ENCODE data around the gene EEFSEC.

Gene EEFSEC

DNA sequence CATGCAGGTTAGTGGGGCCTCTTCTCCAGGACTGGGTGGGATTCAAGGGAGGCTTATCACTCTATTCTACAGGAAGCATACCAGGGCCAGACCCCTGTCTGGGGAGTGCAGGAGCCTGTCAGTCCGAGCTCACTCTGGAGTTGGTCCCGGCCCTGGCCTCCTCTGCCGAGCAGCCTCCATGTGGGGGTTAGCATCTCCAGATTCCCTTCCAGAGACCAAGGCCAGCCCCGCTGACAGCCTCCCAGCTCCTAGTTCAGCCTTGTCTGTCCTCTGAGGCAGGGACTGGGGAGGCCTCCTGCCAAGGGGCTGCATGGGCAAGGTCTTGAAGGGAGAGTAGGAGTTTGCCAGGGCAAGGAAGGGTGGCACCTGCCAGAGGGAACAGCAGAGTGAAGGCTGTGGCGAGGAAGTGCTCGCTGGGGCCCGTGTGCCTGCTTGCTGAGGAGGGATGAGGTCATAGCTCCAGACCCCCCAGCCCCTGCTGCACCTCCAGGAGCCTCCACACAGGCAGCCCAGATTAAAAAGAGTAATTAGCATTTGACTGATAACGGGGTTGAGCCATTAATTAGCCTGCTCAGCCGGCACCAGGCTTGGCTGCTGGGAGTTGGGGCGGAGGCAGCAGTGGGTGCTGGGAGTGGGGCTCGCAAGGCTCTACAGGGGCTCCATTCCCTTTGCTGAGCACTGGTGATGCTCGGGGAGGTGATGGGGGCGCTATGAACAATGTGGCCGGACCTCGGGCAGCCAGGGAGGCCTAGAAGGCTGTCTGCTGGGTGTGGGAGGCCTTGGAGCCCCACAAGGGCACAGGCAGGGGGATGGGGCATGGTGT lies 259.1 kb downstream of the EEFSEC start:
- H3K27ac ChIP-seq = no peak overlapping the region
- TF ChIP-seq, protein P1, sequence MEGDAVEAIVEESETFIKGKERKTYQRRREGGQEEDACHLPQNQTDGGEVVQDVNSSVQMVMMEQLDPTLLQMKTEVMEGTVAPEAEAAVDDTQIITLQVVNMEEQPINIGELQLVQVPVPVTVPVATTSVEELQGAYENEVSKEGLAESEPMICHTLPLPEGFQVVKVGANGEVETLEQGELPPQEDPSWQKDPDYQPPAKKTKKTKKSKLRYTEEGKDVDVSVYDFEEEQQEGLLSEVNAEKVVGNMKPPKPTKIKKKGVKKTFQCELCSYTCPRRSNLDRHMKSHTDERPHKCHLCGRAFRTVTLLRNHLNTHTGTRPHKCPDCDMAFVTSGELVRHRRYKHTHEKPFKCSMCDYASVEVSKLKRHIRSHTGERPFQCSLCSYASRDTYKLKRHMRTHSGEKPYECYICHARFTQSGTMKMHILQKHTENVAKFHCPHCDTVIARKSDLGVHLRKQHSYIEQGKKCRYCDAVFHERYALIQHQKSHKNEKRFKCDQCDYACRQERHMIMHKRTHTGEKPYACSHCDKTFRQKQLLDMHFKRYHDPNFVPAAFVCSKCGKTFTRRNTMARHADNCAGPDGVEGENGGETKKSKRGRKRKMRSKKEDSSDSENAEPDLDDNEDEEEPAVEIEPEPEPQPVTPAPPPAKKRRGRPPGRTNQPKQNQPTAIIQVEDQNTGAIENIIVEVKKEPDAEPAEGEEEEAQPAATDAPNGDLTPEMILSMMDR (conservative IDR thresholded peaks at IDR 0.05) = no peak
- no peak for TF ChIP-seq ZFX (IDR thresholded peaks at IDR 0.05)

DNA sequence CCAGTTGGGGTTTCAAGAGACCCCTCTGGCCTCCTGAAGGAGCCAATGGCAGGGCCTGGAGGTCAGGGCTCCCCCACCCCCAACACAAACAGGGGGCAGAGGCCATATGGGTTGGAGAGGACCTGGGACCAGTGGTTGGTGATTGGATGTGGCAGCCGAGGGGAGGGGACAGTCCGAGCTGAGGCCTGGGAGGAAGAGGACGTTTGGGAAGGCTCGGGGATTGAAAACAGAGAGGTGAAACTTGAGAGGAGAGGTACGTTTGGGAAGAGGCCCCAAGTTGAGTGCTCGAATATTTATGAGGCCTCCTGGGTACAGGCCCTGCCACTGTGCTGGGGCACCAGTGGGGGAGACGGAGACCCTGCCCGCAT lies 259.7 kb downstream of the EEFSEC start:
- no peak overlapping the region for H3K27ac ChIP-seq
- TF ChIP-seq ZFX (IDR thresholded peaks at IDR 0.05) = no peak
- TF ChIP-seq, protein P1 (conservative IDR thresholded peaks at IDR 0.05) = no peak

DNA sequence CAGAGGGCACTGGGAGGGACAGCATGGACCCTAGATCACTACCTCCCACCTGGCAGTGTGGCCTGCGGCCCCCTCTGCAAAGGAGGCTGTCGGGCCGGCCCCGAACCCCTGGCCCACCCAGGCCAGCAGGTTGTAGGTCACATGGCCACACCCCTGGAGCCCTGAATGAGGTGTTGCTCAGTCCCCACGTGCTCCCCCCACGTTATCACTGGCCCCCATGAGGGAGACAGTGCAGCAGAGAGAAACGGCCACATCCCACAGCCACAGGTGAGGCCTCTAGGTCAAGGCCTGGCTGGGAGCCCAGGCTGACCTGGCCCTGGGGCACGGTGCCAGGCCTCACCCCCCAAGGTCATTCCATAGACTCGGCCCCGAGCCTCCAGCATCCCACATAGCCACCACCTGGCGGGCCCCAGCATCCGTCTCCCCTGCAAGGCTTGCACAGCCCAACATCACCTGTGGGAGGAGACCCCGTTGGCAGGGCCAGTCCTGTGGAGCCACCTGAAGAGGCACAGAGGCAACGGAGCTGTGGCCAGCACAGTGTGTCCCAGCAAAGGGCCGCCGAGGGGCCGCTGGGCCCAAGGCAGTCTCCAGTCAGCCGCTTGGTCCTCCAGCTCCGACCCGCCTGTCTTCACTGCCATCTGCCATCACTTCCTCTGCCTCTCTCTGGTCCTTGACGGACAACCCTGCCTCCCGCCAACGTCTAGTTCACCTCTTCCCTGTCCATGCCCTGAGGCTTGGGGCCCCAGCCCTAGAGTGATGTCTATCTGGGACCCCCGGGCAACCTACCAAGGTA lies 260.3 kb downstream of the EEFSEC start:
- no peak overlapping the region for H3K27ac ChIP-seq
- TF ChIP-seq, protein P1 (conservative IDR thresholded peaks at IDR 0.05) = no peak
- TF ChIP-seq ZFX (IDR thresholded peaks at IDR 0.05) = no peak

DNA sequence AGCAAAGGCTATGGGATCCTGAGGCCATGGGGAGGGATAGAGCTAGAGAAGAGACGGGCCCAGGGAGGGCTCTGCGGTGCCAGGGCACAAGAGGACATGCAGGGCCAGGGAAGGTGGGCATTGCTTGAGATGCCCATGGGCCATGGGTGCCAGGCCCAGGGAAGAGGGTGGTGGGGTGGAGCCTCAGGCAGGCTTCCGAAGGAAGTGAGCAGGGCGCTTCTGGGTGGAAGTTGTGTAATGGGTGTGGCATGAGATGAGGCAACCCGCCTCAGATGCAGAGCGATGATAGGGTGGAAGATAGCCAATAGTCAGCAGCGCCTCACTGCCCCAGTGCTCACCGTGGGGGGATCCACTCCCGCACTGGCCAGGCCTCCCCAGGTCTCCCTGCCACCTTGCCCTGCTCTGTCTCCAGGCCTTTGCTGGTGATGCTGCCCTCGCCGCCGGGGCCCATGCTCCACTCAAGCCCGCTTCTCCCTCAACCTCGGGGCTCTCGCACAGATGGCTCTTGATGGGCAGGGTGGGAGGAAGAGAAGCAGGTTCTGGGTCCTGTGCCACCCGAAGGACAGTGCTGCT lies 262.0 kb downstream of the EEFSEC start:
- TF ChIP-seq ZFX (IDR thresholded peaks at IDR 0.05) = no peak
- TF ChIP-seq, protein P1 (conservative IDR thresholded peaks at IDR 0.05) = no peak
- no peak overlapping the region for H3K27ac ChIP-seq

DNA sequence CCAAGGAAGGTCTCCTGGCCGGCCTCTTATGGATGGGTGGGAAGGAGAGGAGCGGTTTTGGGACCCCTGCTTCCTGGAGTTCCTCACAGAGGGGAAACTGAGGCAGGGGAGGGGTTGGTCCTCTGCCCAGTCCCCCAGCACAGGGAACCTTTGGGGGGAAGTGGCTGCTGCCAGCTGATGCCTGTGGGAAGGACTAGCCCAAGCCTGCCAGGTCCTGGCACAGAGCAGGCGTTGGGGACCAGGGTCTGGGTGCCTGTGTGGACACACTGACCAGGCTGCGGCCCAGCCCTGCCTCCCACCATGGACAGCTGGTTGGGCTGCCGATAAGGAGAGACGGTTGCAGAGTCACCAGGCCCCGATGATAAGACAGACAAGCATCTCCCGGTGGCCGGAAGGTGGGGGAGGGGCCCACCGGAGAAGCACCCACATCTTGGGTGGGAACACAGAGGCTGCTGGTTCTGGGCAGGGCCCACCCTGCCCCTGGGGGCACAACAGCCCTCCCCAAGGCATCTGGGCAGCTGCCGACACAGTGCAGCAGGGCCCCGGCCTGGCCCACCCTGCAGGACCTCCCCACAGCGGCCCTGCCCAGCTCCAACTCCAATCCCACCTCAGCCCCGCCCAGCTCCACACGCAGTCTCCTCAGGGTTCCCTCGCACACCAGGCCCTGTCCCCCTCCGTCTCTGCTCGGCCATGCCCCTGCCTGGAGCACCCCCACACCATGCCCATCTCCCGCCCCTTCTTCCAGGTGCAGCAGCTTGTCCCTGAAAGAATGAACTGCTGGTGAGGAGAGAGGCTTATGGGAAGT lies 262.7 kb downstream of the EEFSEC start:
- TF ChIP-seq, protein P1 (conservative IDR thresholded peaks at IDR 0.05) = no peak
- TF ChIP-seq ZFX (IDR thresholded peaks at IDR 0.05) = no peak; the same call in 1 of the 2 replicates
- no peak overlapping the region for H3K27ac ChIP-seq

DNA sequence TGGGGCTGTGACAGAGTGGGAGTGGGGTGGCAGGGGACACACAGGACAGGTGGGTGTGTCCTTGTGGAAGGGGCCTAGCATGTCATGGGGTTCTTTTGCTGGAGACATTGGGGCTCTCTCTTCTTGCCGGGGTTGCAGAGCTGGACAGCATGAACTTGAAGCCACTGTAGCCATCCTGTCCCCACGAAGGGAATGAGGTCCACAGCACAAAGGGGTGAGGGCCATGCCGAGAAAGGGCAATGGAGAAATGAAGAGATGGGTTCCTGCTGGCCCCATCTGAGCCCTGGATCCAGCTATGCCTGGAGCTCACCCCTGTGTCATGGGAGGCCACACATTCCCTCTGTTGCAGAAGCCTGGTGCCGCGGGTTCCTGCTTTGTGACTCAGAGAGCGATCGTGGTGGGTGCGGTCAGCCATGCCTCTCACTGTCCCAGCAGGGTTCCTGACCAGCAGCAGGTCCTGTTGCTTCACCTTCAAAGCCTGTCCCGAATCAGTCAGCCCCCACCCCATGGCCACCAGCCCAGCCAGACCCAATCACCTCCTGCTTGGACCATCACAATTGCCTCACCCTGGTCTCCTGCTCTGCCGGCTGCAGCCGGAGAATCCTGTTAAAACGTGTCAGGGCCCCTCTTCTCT lies 263.4 kb downstream of the EEFSEC start:
- H3K27ac ChIP-seq = no peak overlapping the region
- no peak for TF ChIP-seq ZFX (IDR thresholded peaks at IDR 0.05)
- TF ChIP-seq, protein P1 (conservative IDR thresholded peaks at IDR 0.05) = no peak
